Heart left ventricle (tissue), 16 donors: ENCODE measurements around the gene ODC1. TPM values are rescaled to one million over a fixed set of nuclear protein-coding genes. Genes with fewer than 3 reads are reported as not detected.

Source experiments
- ATAC-seq, 4 donors: fragments of 200-7000 bp; cut with Tn5 transposase; one replicate each; pipeline ENCODE4 v1.9.1; 2020 to 2022; ENCODE audit warnings: moderate library complexity in 4 of 4, mild to moderate bottlenecking in 3 of 4, moderate number of reproducible peaks in 1 of 4
- DNase-seq, 5 donors: peaks; one replicate each; pipeline ENCODE4 v3.0.0-alpha.2; 2020
- H3K27ac ChIP-seq, 12 donors: fragments of 200-600 bp; sonication (generic) in 4 of 12; one replicate each; pipeline versions ENCODE4 v1.5.0 to v1.8.0; 2016 to 2022; ENCODE audit warnings: mild to moderate bottlenecking in 2 of 12
- H3K27me3 ChIP-seq, 9 donors: fragments of 200-600 bp; sonication (generic) in 2 of 9; one replicate each; pipeline versions ENCODE4 v1.5.1 to v1.8.0; 2016 to 2022; ENCODE audit warnings: mild to moderate bottlenecking in 3 of 9
- H3K36me3 ChIP-seq, 9 donors: fragments of 200-600 bp; sonication (generic) in 2 of 9; one replicate each; pipeline versions ENCODE4 v1.5.0 to v1.8.0; 2018 to 2022; ENCODE audit warnings: mild to moderate bottlenecking in 2 of 9
- H3K4me1 ChIP-seq, 12 donors: fragments of 200-600 bp; sonication (generic) in 4 of 12; one replicate each; pipeline versions ENCODE4 v1.5.0 to v1.8.0; 2016 to 2022; ENCODE audit warnings: mild to moderate bottlenecking in 3 of 12
- H3K4me3 ChIP-seq, 12 donors: fragments of 200-600 bp; sonication (generic) in 4 of 12; one replicate each; pipeline versions ENCODE4 v1.5.0 to v1.8.0; 2017 to 2022; ENCODE audit warnings: mild to moderate bottlenecking in 9 of 12, moderate library complexity in 4 of 12
- H3K9me3 ChIP-seq, 12 donors: fragments of 200-600 bp; sonication (generic) in 4 of 12; one replicate each; pipeline versions ENCODE4 v1.5.0 to v1.8.0; 2016 to 2022; ENCODE audit warnings: mild to moderate bottlenecking in 1 of 12
- CTCF ChIP-seq, 12 donors: fragments of 200-600 bp; sonication (generic) in 4 of 12; IDR thresholded peaks; one replicate each; pipeline versions ENCODE4 v1.5.0 to v1.8.0; 2018 to 2022; ENCODE audit warnings: antibody characterized with exemption in 12 of 12, mild to moderate bottlenecking in 5 of 12
- POLR2A ChIP-seq, 2 donors: fragments of 450-650 bp; IDR thresholded peaks; one replicate each; pipeline ENCODE4 v1.6.1; 2017; ENCODE audit warnings: antibody characterized with exemption in 2 of 2, mild to moderate bottlenecking in 2 of 2, moderate library complexity in 2 of 2
- WGBS, 4 donors: extraction: QIAGEN DNeasy Blood & Tissue Kit in 2 of 4; methylation state at CpG; one replicate each; pipeline versions ENCODE4 v1.1.5 to v1.1.7; 2013 to 2018; 5-methylcytosine and 5-hydroxymethylcytosine counted together
- intact Hi-C, 10 donors: fragments of 100-400 bp; cut with DNase I; formaldehyde crosslinking; loops; one replicate each; pipeline versions ENCODE4 v1.11.1 to v1.14.2; 2022
- polyA plus RNA-seq, 2 donors: library from polyadenylated mRNA; stranded (reverse); fragments of 200-250 nt; gene quantifications; one replicate each; pipeline ENCODE4 v1.2.3, GENCODE V29; 2013
- total RNA-seq, 9 donors: library from RNA; depleted of rRNA in 2 of 9; stranded (reverse); fragments of >200 nt in 2 of 9; fragmentation: NEBNext Ultra II Directional in 3 of 9; extraction: Animal tissue kit (Norgen Biotek cat#: 25700) in 3 of 9; gene quantifications; one replicate each; pipeline versions ENCODE4 v1.1.0 to v1.2.4, GENCODE V29; 2016 to 2023
- donor health status: ischemic (EF 13 %, LVEDD 7.1; RV severe dilation, severe dysfunction).
- donor health status: healthy with polysubstance abuse.
- donor health status: DM: no; HTN: yes; CAD: no.
- donor health status: DM: no; HTN: no; CAD: no.
- donor health status: ischemic (EF 25% LVEDD 6.9; RV normal size, moderate dysfunction).
- donor health status: ischemic (EF 25% LVEDD 5.7; RV mildly dilated, moderate dysfunction).
- donor health status: healthy.
- donor health status: DM: yes; HTN: yes; CAD: no.
- donor health status: ischemic (EF 35%, LVEDD 5.7; RV mildly dilated, moderate dysfunction).
- donor health status: nonischemic (EF 11% LVEDD 7.7; RV severe dilation, severe dysfunction).
- donor health status: DM: yes; HTN: yes; CAD: no.
- donor health status: PGD.
- donor health status: ischemic (EF 29% LVEDD 5.4; RV normal size, mild dysfunction).
- donor health status: nonischemic (EF 23%, LVEDD 6.1; RV moderate dilation, normal function).

Gene ODC1
- total and polyA plus RNA-seq, 11 donors, result 6.1 to 103 (median 48.2) TPM

- Histone ChIP-seq H3K27ac (no peak overlapping the region), H3K36me3 (peaks cover 0 to 44% (median 25%) of the 10 kb centered on the region in 9 donors), H3K4me3 (no peak overlapping the region), H3K27me3 (no peaks in the 10 kb centered on the region), H3K4me1 (peaks cover 0 to 4% (median 0%) of the 10 kb centered on the region in 12 donors), H3K9me3 (no peaks in the 10 kb centered on the region)
- WGBS, 4 donors, result 95 to 96% (median 96%) methylated on average over 48 to 54 of the region's 54 CpGs
- DNase-seq (peak in 1 of 5 donors; percentile 58), ATAC-seq (no peak)
- TF ChIP-seq CTCF (IDR thresholded peaks at IDR 0.05), result no peak
- no peak for TF ChIP-seq POLR2A (IDR thresholded peaks at IDR 0.05)
- intact Hi-C loops, result no loop called here
These were observed 28.4 kb downstream of the ODC1 start for GRCh38 chr2:10419553-10420257.

GRCh38 chr2:10417551-10418335, 30.4 kb downstream of the ODC1 start:
- intact Hi-C loops, result no loop called here

GRCh38 chr2:10415640-10416039, 32.5 kb downstream of the ODC1 start:
- Histone ChIP-seq H3K9me3 (no peaks in the 10 kb centered on the region), H3K4me1 (peaks cover 0 to 21% (median 8%) of the 10 kb centered on the region in 12 donors), H3K27me3 (no peaks in the 10 kb centered on the region), H3K4me3 (no peak overlapping the region), H3K27ac (no peak overlapping the region), H3K36me3 (peaks cover 0 to 10% (median 4%) of the 10 kb centered on the region in 9 donors)
- WGBS, 4 donors, result 71 to 84% (median 83%) methylated on average over 9 to 12 of the region's 12 CpGs
- no peak for TF ChIP-seq CTCF (IDR thresholded peaks at IDR 0.05)
- TF ChIP-seq POLR2A (IDR thresholded peaks at IDR 0.05), result no peak
- intact Hi-C loops, result no loop called here
- DNase-seq (no peak), ATAC-seq (no peak)

More at GRCh38 chr2:10417551-10418335, 30.4 kb downstream of the ODC1 start:
- Histone ChIP-seq H3K4me3 (no peak overlapping the region), H3K36me3 (peaks cover 0 to 29% (median 14%) of the 10 kb centered on the region in 9 donors), H3K9me3 (no peaks in the 10 kb centered on the region), H3K27me3 (no peaks in the 10 kb centered on the region), H3K4me1 (peaks cover 0 to 21% (median 8%) of the 10 kb centered on the region in 12 donors), H3K27ac (no peak overlapping the region)
- no peak for TF ChIP-seq CTCF (IDR thresholded peaks at IDR 0.05)
- no peak for TF ChIP-seq POLR2A (IDR thresholded peaks at IDR 0.05)
- WGBS, 4 donors, result 80 to 95% (median 88%) methylated on average over 6 of the region's 6 CpGs
- ATAC-seq, result no peak
- DNase-seq, result no peak

- intact Hi-C loops, result no loop called here
- H3K9me3 ChIP-seq, result no peaks in the 10 kb centered on the region
- no peak for ATAC-seq
- no peak overlapping the region for H3K4me3 ChIP-seq
- peaks cover 0 to 5% (median 0%) of the 10 kb centered on the region in 9 donors for H3K36me3 ChIP-seq
- peaks cover 0 to 21% (median 9%) of the 10 kb centered on the region in 12 donors for H3K4me1 ChIP-seq
- TF ChIP-seq CTCF (IDR thresholded peaks at IDR 0.05) (no peak), POLR2A (IDR thresholded peaks at IDR 0.05) (no peak)
- no peak for DNase-seq
- 93 to 97% (median 94%) methylated on average over 6 to 8 of the region's 8 CpGs for WGBS, 4 donors
- no peaks in the 10 kb centered on the region for H3K27me3 ChIP-seq
- no peak overlapping the region for H3K27ac ChIP-seq
These were observed 33.1 kb downstream of the ODC1 start for GRCh38 chr2:10415048-10415447.
